Kidney glomerular epithelial cell (primary cell): ENCODE data around the gene COQ10A.
"Not testable (repeated sequence)": the region's sequence is repeated elsewhere in the genome, so short reads cannot be mapped to it uniquely, and the experiment has no call there.

ENCODE experiments used
- DNase-seq: peaks from one replicate; lab custom pipeline; 2025; lab: John Stamatoyannopoulos, UW

COQ10A gene

GRCh38 chr12:56280849-56281248 is 14.1 kb downstream of the COQ10A start:
- DNase-seq = no peak

GRCh38 chr12:56282030-56282429 is 15.3 kb downstream of the COQ10A start:
- no peak for DNase-seq

DNA sequence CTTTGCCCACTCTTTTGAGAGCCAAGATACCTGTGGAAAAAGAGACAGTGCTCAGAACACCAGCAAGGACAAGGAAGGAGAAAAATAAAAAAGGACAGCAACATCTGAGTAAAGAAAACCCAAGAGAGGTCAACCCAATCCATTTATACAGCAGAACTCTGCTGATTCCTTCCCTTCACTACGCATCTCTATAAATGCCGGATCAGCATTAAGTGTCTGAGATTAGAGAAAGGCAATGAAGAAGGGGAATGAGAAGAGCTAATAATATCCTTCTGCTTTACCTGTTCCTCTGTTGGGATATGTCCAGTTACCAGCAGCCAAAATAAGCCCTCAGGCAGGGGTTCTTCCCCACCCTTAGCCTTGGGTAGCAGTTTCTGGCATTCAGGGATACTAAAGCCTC is 15.8 kb downstream of the COQ10A start:
- DNase-seq = no peak

- DNase-seq = not testable (repeated sequence)
Measured at GRCh38 chr12:56284263-56284662, 17.5 kb downstream of the COQ10A start.

DNA sequence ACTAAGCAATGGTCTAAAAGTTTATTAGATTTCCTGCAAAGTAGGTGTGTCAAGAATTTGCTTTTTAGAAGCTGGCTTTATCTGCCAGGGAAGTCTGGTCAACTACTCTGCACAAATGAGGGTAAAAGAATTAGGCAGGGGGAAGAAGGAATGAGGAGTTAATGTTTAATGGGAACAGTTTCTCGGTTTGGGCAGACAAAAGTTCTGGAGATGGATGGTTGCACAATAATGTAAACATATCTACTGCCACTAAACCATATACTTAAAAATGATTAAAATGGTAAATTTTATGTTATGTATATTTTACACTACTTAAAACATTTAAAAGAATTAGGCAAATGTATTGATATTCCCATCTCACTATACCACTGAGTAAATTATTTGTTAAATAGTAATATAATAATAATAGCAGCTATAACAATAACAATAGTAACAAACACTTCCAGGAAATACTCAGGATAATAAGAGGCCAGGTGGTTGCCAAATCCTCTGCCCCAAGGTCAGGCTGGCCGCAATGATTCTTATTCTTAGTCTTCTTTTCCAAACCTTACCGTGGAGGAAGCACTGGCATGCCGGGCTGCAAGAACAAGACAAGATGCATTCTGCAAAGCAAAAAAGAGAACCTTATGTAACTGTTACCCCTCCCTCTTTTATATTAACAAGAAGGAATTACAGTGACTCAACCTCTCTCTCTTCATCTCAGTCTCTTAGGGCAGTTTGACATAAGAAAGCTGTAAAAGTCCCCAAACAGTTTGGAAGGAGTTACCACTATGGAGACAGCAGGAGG is 19.5 kb downstream of the COQ10A start:
- DNase-seq = no peak

- no peak for DNase-seq
Measured at GRCh38 chr12:56288705-56289387, 22.1 kb downstream of the COQ10A start.

GRCh38 chr12:56293795-56294194 is 27.1 kb downstream of the COQ10A start:
- DNase-seq = no peak

DNA sequence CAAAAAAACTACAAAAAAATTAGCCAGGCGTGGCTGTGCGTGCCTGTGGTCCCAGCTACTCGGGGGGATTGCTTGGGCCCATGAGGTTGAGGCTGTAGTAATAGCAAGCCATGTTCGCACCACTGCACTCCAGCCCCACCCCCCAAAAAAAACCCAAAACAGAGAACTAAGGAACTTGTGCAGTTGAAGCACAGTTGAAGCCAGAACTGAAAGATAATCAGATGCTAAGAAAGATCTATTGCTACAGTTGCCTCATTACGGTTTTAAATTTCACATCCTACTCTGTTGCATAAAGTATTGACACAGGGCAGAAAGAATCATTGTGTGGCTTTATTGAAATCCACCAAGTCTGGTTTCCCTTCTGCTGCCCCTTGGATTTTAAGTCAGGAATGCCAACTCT is 29.6 kb downstream of the COQ10A start:
- DNase-seq = no peak

- no peak for DNase-seq
Measured at GRCh38 chr12:56297400-56297799, 30.7 kb downstream of the COQ10A start.

DNA sequence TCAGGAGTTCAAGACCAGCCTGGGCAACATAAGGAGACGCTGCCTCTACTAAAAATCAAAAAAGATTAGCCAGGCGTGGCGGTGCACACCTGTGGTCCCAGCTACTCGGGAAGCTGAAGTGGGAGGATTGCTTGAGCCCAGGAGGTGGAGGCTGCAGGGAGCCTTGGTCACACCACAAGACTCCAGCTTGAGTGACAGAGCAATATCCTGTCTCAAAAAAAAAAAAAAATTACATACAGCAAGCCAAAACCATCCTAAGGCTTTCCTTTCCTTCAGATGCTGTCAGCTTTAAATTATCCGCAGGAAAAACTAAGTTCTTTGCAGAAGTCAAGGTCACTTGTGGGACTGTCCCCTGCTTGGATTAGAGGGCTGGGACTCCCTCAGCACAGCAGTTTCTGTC is 32.1 kb downstream of the COQ10A start:
- no peak for DNase-seq

DNA sequence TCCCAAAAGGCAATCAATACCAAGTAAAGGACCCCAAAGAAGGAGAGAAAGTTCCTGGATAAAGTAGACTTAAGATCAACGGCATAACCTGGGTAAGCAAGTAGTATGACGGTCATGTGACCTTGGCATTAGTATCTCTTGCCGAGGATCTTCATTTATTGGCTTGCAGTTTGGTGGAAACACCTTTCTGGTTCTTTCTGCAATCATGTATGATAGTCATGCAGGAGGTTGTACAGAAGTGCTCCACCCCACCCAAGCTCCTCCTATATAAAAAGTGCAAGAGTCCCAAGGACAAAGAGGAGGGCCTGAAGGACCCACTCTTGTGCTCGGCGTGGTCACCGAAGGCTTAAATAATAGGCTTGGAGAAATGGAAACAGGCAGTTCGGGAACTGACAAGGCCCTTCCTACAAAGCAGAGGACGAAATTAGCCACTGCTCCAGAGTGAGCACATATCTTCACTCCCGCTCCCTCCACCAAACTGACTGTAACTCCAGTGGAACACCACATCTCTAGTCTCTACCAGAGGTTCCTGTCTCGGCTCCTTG is 32.6 kb downstream of the COQ10A start:
- DNase-seq = no peak

DNA sequence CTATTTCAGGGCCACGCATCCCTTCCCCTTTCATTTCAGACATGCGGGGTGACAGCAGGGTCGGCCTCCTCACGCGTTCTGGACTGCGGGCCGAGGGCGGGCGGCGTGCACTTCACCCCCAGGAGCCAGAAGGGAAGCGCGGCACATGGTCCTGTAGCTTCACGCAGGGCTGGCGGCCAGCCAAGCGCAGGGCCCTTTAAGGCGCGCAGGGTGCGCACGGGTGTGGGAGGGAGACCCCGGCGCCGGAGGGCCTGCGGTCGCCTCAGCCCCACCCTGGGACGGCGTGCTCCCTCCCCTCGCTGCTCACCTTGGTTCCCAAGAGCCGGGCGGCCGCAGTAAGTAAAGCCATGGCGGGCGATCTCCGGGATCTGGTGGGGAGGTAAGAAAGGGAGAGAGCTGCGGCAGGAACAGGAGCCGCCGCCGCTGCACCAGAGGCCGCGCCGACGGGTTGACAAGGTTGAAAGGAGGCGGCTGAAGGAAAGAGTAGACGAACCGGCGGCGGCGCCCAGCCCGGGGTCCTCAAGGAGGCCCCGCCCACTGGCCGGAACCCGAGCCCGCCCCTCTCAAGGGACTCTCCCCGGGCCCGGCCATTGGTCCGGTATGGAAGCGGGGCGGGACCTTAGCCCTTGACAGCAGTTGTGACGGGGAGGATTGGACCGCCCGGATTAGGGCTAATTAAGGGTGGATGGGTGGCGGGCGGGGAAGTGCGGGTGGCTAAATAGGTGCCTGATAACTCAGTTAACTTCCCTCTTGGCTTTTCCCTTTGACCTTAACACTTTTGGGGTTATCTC is 33.3 kb downstream of the COQ10A start, which contains the start of gene CS:
Gene CS, minus strand, starts transcription at position 478 of the 791 bp plus-strand sequence. Its CDS starts 129 bp downstream, at position 349.
- peak; percentile 94 for DNase-seq

DNA sequence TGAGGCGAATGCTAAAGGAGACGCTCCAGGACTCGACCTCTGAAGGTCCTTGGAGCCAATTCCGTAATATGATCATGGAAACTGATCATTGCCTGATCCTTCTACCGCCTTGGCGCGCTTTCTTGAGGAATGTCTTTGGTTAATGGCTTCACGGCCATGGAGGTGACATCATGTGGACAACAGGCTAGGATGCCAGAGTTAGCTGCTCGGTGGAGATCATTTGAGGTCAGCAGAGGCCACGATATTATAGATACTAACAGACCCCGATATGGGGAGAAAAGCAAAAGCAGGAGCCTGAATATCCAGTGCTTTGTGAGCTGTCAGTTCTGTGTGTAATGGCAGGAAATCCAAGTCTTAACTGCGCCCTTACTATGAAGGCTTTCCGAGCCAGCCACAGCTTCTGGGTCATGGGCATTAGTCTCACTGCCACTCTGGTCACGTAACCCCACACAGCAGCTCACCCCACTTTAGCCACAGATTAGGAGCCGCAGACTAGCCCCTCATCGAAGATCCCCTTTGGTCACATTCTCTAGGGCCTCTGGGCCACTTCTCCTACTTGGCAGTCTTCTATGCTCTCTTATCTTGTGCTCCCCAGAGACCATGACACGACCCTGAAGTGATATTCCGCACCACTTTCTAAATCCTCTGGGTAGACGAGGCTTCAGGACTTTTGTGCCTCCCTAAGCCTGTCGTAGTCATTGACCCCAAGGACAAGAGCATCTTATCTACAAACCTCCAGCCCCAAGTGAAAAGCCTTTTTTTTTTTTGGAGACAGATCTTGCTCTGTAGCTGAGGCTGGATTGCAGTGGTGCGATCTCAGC is 34.1 kb downstream of the COQ10A start:
- DNase-seq = no peak

DNA sequence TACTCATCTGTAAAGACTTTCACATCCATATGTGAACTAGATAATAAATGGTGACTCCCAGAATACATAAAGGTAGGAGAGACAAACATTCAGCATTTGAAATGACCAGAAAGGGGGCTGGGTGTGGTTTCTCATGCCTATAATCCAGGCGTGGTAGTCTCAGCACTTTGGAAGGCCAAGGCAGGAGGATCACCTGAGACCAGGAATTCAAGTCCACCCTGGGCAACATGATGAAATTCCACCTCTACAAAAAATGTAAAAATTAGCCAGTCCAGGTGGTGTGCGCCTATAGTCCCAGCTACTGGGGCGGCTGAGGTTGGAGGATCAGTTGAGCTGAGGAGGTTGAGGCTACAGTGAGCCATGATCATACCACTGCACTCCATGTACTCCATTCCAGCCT is 37.5 kb downstream of the COQ10A start:
- no peak for DNase-seq

DNA sequence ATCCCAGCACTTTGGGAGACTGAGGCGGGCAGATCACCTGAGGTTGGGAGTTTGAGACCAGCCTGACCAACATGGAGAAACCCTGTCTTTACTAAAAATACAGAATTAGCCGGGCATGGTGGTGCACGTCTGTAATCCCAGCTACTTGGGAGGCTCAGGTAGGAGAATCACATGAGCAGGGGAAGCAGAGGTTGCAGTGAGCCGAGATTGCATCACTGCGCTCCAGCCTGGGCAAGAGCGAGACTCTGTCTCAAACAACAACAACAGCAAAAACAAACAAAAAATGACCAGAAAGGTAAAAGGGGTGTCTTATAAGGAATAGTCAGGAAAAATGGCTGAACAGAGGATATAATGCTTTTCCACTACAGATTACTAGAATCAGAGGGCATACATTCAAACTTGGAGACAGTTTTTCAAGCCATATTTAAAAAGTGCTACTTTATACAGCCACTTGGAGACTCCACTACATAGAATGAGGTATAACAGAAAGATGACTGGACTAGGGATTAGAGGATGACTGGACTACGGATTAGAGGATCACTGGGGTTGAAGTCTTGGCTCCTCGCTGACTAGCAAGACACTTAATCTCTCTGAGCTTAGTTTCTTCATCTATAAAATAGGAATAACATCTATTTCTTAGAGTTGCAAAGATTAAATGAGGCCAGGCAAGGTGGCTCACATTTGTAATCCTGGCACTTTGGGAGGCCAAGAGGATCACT is 38.3 kb downstream of the COQ10A start:
- DNase-seq = no peak

GRCh38 chr12:56307221-56307965 is 40.7 kb downstream of the COQ10A start:
- DNase-seq = no peak

DNA sequence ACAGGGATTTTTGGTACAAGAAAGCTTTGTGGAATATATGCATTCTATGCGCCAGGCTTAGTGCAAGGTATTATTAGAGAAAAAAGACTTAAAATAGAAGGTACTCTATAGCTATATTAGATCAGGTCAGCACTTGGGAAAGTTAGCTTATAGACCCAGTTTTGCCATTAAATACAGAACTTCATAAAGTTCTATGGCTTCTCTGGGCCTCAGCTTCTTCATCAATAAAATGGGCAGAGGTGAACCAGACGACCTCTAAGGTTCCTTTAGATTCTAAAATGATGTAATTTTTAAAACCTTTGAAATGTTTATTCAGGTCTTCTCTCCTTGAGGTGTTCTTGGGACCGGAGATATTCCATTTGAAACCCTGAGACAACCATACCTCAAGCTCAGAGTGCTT is 42.0 kb downstream of the COQ10A start:
- no peak for DNase-seq

- DNase-seq = no peak
Measured at GRCh38 chr12:56311003-56311402, 44.3 kb downstream of the COQ10A start.

GRCh38 chr12:56315249-56315621 is 48.5 kb downstream of the COQ10A start:
- peak; percentile 5 for DNase-seq
